Mucosa of rectum (tissue), 2 donors: ENCODE results near the gene SLC26A1.
A peak's percentile ranks its signal among the peaks of the same experiment; 100 is the strongest.

ENCODE experiments used
- H3K27ac ChIP-seq, 2 donors: one replicate each; pipeline ENCODE4 v1.7.0; 2013; ENCODE audit warnings: inconsistent platforms in 2 of 2, low read depth in 2 of 2, low read length in 2 of 2
- H3K27me3 ChIP-seq, 2 donors: one replicate each; pipeline ENCODE4 v1.7.0; 2013; ENCODE audit warnings: low read length in 2 of 2; ENCODE audit not compliant: control insufficient read depth in 2 of 2, insufficient read depth in 2 of 2
- H3K36me3 ChIP-seq, 2 donors: one replicate each; pipeline ENCODE4 v1.7.0; 2013; ENCODE audit warnings: low read length in 2 of 2; ENCODE audit not compliant: control insufficient read depth in 2 of 2, insufficient read depth in 2 of 2
- H3K4me1 ChIP-seq, 2 donors: one replicate each; pipeline ENCODE4 v1.7.0; 2013; ENCODE audit warnings: low read length in 2 of 2, mild to moderate bottlenecking in 1 of 2; ENCODE audit not compliant: control insufficient read depth in 2 of 2, insufficient read depth in 2 of 2
- H3K4me3 ChIP-seq, 2 donors: one replicate each; pipeline ENCODE4 v1.7.0; 2013; ENCODE audit warnings: low read length in 2 of 2
- H3K9ac ChIP-seq, 2 donors: one replicate each; pipeline ENCODE4 v1.7.0; 2013; ENCODE audit warnings: low read length in 2 of 2, low read depth in 1 of 2, mild to moderate bottlenecking in 1 of 2
- H3K9me3 ChIP-seq, 2 donors: one replicate each; pipeline ENCODE4 v1.7.0; 2013; ENCODE audit warnings: low read length in 2 of 2; ENCODE audit not compliant: control insufficient read depth in 2 of 2
- donor health status: healthy.
- donor health status: Normal muscosa, but diverticular disease.

Gene SLC26A1

GRCh38 chr4:993111-994029, at the start of gene SLC26A1:
Gene SLC26A1, minus strand, starts transcription at chr4:993404. Its CDS starts 1,701 bp downstream, at chr4:991703.
- H3K9ac ChIP-seq = peak within 1 kb of the TSS; percentile 52 to 63
- H3K4me3 ChIP-seq = peak within 1 kb of the TSS; percentile 48 to 52
- peaks cover 10 to 14% of the 10 kb centered on the region in 2 donors for H3K27me3 ChIP-seq
- peaks cover 24 to 29% of the 10 kb centered on the region in 2 donors for H3K4me1 ChIP-seq
- no peaks in the 10 kb centered on the region for H3K36me3 ChIP-seq
- peak within 1 kb of the TSS; percentile 92 to 97 for H3K27ac ChIP-seq
- H3K9me3 ChIP-seq = no peaks in the 10 kb centered on the region

- H3K4me3 ChIP-seq = no peak overlapping the region
These were observed 49.3 kb upstream of the SLC26A1 start for GRCh38 chr4:1042352-1043055.

GRCh38 chr4:1041936-1042330, 48.7 kb upstream of the SLC26A1 start:
- H3K36me3 ChIP-seq = no peaks in the 10 kb centered on the region
- H3K27ac ChIP-seq = no peak overlapping the region
- H3K9me3 ChIP-seq = no peaks in the 10 kb centered on the region
- H3K27me3 ChIP-seq = peaks cover 9 to 25% of the 10 kb centered on the region in 2 donors
- H3K9ac ChIP-seq = no peak overlapping the region
- peaks cover 13 to 30% of the 10 kb centered on the region in 2 donors for H3K4me1 ChIP-seq
- no peak overlapping the region for H3K4me3 ChIP-seq

More at GRCh38 chr4:1042352-1043055, 49.3 kb upstream of the SLC26A1 start:
- H3K27me3 ChIP-seq = peaks cover 9 to 25% of the 10 kb centered on the region in 2 donors
- H3K9me3 ChIP-seq = no peaks in the 10 kb centered on the region
- H3K36me3 ChIP-seq = no peaks in the 10 kb centered on the region
- H3K4me1 ChIP-seq = peaks cover 19 to 35% of the 10 kb centered on the region in 2 donors
- no peak overlapping the region for H3K27ac ChIP-seq
- no peak overlapping the region for H3K9ac ChIP-seq

GRCh38 chr4:1041147-1041935, 48.1 kb upstream of the SLC26A1 start:
- Histone ChIP-seq H3K36me3 (no peaks in the 10 kb centered on the region), H3K27me3 (peaks cover 9 to 25% of the 10 kb centered on the region in 2 donors), H3K4me1 (peaks cover 10 to 28% of the 10 kb centered on the region in 2 donors), H3K4me3 (no peak overlapping the region), H3K27ac (no peak overlapping the region), H3K9ac (no peak overlapping the region), H3K9me3 (no peaks in the 10 kb centered on the region)

- Histone ChIP-seq H3K4me3 (no peak overlapping the region), H3K27ac (no peak overlapping the region), H3K9me3 (no peaks in the 10 kb centered on the region), H3K36me3 (no peaks in the 10 kb centered on the region), H3K27me3 (peaks cover 7 to 23% of the 10 kb centered on the region in 2 donors), H3K9ac (no peak overlapping the region), H3K4me1 (peaks cover 10 to 26% of the 10 kb centered on the region in 2 donors)
These were observed 47.3 kb upstream of the SLC26A1 start for GRCh38 chr4:1040344-1041146.

GRCh38 chr4:1039493-1040343, 46.5 kb upstream of the SLC26A1 start:
- H3K27ac ChIP-seq = no peak overlapping the region
- no peak overlapping the region for H3K4me3 ChIP-seq
- H3K36me3 ChIP-seq = no peaks in the 10 kb centered on the region
- peaks cover 10 to 18% of the 10 kb centered on the region in 2 donors for H3K4me1 ChIP-seq
- H3K9me3 ChIP-seq = no peaks in the 10 kb centered on the region
- no peak overlapping the region for H3K9ac ChIP-seq
- H3K27me3 ChIP-seq = peaks cover 0 to 15% of the 10 kb centered on the region in 2 donors

GRCh38 chr4:1038948-1039492, 45.8 kb upstream of the SLC26A1 start:
- H3K9ac ChIP-seq = no peak overlapping the region
- H3K27ac ChIP-seq = no peak overlapping the region
- H3K36me3 ChIP-seq = no peaks in the 10 kb centered on the region
- H3K4me3 ChIP-seq = no peak overlapping the region
- no peaks in the 10 kb centered on the region for H3K9me3 ChIP-seq
- H3K4me1 ChIP-seq = peaks cover 10 to 14% of the 10 kb centered on the region in 2 donors
- H3K27me3 ChIP-seq = peaks cover 0 to 8% of the 10 kb centered on the region in 2 donors

GRCh38 chr4:1036976-1037810, 44.0 kb upstream of the SLC26A1 start:
- no peak overlapping the region for H3K27ac ChIP-seq
- no peaks in the 10 kb centered on the region for H3K36me3 ChIP-seq
- H3K9ac ChIP-seq = no peak overlapping the region
- H3K9me3 ChIP-seq = no peaks in the 10 kb centered on the region
- H3K4me3 ChIP-seq = no peak overlapping the region
- peaks cover 0 to 8% of the 10 kb centered on the region in 2 donors for H3K27me3 ChIP-seq
- H3K4me1 ChIP-seq = peaks cover 7 to 18% of the 10 kb centered on the region in 2 donors
